Thyroid gland (tissue), 4 donors: ENCODE results near the gene SORL1. TPM values are rescaled to one million over a fixed set of nuclear protein-coding genes. Genes with fewer than 3 reads are reported as not detected.
"Not testable (repeated sequence)": the region's sequence is repeated elsewhere in the genome, so short reads cannot be mapped to it uniquely, and the experiment has no call there.

Experiments used
- DNase-seq, 2 donors: peaks; one replicate each; pipeline ENCODE4 v3.0.0-alpha.2; 2019
- H3K27ac ChIP-seq, 3 donors: fragments of 200-600 bp; sonication (generic); 1 replicate in 2 of 3; 2 replicates in 1 of 3; pipeline ENCODE4 v1.5.1; 2016 to 2019; ENCODE audit warnings: mild to moderate bottlenecking in 1 of 3, moderate library complexity in 1 of 3
- H3K27me3 ChIP-seq: fragments of 200-600 bp; sonication (generic); one replicate; pipeline ENCODE4 v1.5.1; 2019
- H3K36me3 ChIP-seq, 2 donors: fragments of 200-600 bp; sonication (generic); one replicate each; pipeline ENCODE4 v1.5.1; 2016 to 2019
- H3K4me1 ChIP-seq, 2 donors: fragments of 200-600 bp; sonication (generic); one replicate each; pipeline ENCODE4 v1.5.1; 2017 to 2019
- H3K4me3 ChIP-seq, 3 donors: fragments of 200-600 bp; sonication (generic); replicated peaks in 1 of 3; 1 replicate in 2 of 3; 2 replicates in 1 of 3; pipeline ENCODE4 v1.5.1; 2016; ENCODE audit warnings: mild to moderate bottlenecking in 1 of 3
- H3K9me3 ChIP-seq: fragments of 200-600 bp; sonication (generic); one replicate; pipeline ENCODE4 v1.5.1; 2017
- POLR2A ChIP-seq, 2 donors: fragments of 450-650 bp; IDR thresholded peaks; one replicate each; pipeline ENCODE4 v1.6.1; 2017; ENCODE audit warnings: antibody characterized with exemption in 2 of 2, mild to moderate bottlenecking in 2 of 2, moderate library complexity in 1 of 2
- WGBS, 2 donors: methylation state at CpG; one replicate each; pipeline ENCODE4 v1.1.5; 2017; 5-methylcytosine and 5-hydroxymethylcytosine counted together
- intact Hi-C: fragments of 100-400 bp; cut with DNase I; formaldehyde crosslinking; loops from one replicate; pipeline ENCODE4 v1.15.1; 2023
- total RNA-seq, 4 donors: library from RNA; depleted of rRNA; stranded (reverse); fragments of >200 nt; gene quantifications; one replicate each; pipeline ENCODE4 v1.2.3, GENCODE V29; 2016
- TF ChIP-seq, protein P1 (sequence below), 6 experiments: fragments of 200-600 bp in 3 of 6; fragments of 450-650 bp in 3 of 6; sonication (generic) in 3 of 6; IDR thresholded peaks; one replicate each; pipeline ENCODE4 v1.5.1; 2016 to 2019; ENCODE audit warnings: antibody characterized with exemption in 6 of 6, mild to moderate bottlenecking in 2 of 6, inconsistent platforms in 1 of 6, moderate library complexity in 1 of 6

Gene SORL1
- total RNA-seq, 4 donors from 2014 or later = 19.6 to 73.8 (median 53.6) TPM

DNA sequence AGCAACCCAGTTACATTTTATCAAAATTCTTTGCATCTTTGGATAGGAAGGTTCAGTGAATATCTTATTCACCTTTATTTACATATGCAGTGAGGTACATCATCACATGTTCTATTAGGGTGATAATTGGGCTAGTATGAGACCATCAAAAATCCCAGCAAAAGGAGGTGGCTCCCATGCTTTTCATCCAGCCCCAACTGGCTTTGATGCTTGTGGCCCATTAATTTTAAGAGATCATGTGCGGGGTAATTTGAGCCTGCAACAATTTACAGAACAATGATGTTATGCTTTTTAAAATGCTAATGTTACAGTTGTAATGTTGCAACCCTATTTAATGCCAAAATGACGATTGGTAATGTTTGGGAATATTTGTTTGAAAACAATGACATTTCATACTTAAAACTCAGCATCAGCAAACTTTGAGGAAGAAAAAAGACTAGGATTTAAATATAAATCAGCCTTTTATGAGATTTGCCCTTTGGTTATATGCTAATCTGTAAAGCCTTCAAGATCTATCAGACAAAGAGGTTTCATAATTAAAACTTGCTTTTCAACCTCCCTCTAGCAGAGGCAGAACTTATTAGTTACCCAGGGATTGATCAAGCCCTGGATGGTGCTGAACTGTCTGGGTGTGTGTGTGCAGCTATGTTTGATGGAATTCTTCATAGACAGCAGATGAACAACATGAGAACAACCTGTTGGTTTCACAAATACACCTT lies 184.1 kb downstream of the SORL1 start:
- Histone ChIP-seq H3K27ac (no peak overlapping the region), H3K4me1 (no peaks in the 10 kb centered on the region), H3K27me3 (no peaks in the 10 kb centered on the region), H3K36me3 (no peaks in the 10 kb centered on the region), H3K9me3 (no peaks in the 10 kb centered on the region), H3K4me3 (no peak overlapping the region)
- intact Hi-C loops = no loop called here
- TF ChIP-seq, protein P1, sequence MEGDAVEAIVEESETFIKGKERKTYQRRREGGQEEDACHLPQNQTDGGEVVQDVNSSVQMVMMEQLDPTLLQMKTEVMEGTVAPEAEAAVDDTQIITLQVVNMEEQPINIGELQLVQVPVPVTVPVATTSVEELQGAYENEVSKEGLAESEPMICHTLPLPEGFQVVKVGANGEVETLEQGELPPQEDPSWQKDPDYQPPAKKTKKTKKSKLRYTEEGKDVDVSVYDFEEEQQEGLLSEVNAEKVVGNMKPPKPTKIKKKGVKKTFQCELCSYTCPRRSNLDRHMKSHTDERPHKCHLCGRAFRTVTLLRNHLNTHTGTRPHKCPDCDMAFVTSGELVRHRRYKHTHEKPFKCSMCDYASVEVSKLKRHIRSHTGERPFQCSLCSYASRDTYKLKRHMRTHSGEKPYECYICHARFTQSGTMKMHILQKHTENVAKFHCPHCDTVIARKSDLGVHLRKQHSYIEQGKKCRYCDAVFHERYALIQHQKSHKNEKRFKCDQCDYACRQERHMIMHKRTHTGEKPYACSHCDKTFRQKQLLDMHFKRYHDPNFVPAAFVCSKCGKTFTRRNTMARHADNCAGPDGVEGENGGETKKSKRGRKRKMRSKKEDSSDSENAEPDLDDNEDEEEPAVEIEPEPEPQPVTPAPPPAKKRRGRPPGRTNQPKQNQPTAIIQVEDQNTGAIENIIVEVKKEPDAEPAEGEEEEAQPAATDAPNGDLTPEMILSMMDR (IDR thresholded peaks at IDR 0.05) = no peak
- TF ChIP-seq POLR2A (IDR thresholded peaks at IDR 0.05) = no peak
- DNase-seq = no peak
- WGBS, 2 donors = 73 to 88% methylated on average over 2 of the region's 2 CpGs

DNA sequence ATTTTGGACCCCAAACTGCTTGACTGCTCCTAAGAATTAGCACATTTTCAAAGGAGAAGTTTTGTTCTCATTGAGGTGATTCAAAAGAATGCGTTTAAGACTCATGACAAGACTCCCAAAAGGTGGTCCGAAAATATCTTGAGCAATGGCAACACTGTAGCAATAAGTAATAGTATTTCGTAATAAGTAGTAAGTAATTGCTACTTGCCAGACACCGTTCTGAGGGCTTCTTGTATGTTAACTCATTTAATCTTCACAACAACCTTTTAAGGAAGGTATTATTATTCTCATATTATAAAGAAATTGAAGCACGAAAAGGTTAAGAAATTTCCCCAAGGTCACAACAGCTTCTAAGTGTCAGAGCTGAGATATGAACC lies 184.7 kb downstream of the SORL1 start:
- H3K4me3 ChIP-seq = no peak overlapping the region
- 91% methylated on average over 5 of the region's 5 CpGs for WGBS, 2 donors
- no peaks in the 10 kb centered on the region for H3K9me3 ChIP-seq
- TF ChIP-seq, protein P1 (IDR thresholded peaks at IDR 0.05) = no peak
- TF ChIP-seq POLR2A (IDR thresholded peaks at IDR 0.05) = no peak
- H3K27ac ChIP-seq = no peak overlapping the region
- H3K27me3 ChIP-seq = no peaks in the 10 kb centered on the region
- H3K4me1 ChIP-seq = no peaks in the 10 kb centered on the region
- intact Hi-C loops = no loop called here
- DNase-seq = no peak
- no peaks in the 10 kb centered on the region for H3K36me3 ChIP-seq

DNA sequence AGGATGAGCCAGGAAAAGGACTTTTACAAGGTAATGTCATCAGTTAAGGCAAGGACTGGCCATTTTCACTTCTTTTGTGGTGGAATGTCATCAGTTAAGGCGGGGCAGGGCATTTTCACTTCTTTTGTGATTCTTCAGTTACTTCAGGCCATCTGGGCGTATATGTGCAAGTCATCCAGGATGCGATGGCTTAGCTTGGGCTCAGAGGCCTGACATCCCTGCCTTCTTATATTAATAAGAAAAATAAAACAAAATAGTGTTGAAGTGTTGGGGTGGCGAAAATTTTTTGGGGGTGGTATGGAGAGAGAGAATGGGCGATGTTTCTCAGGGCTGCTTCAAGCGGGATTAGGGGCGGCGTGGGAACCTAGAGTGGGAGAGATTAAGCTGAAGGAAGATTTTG lies 185.5 kb downstream of the SORL1 start:
- H3K4me3 ChIP-seq, H3K27ac ChIP-seq, H3K4me1 ChIP-seq, H3K9me3 ChIP-seq, DNase-seq, intact Hi-C loops, H3K36me3 ChIP-seq, H3K27me3 ChIP-seq: not testable (repeated sequence)
- WGBS, 2 donors = 94 to 97% methylated on average over 8 of the region's 8 CpGs

DNA sequence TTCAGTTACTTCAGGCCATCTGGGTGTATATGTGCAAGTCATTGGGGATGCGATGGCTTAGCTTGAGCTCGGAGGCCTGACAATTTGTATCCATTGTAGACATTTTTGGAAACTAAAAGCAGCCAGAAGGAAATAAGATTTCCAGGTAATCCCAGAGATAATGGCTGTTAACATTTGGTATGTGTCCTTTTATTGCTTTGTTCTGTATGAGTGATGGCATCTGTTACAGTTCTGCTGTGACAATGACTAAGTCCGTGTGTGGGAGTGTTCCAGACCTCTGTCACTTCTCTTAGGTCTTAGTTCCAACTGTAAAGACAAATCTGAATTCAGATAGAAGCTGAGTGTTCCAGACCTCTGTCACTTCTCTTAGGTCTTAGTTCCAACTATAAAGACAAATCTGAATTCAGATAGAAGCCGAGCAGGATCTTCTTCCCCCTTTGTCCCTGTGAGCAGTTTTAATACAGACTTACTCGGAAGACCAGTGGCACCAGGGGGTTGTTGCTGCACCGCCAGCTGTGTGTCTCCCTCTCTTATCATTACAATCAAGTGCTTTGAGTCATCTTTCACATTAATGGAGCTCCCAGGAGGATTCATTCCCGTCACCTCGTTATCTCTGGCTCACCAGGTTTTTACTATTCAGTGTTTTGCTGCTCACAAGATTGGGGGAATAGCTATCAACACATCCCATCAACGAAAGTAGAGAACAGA lies 191.5 kb downstream of the SORL1 start:
- H3K36me3 ChIP-seq = no peaks in the 10 kb centered on the region
- no peaks in the 10 kb centered on the region for H3K9me3 ChIP-seq
- WGBS, 2 donors = 71 to 82% methylated on average over 9 of the region's 9 CpGs
- H3K27ac ChIP-seq = no peak overlapping the region
- DNase-seq = no peak
- H3K4me1 ChIP-seq = no peaks in the 10 kb centered on the region
- TF ChIP-seq POLR2A (IDR thresholded peaks at IDR 0.05) = no peak
- TF ChIP-seq, protein P1 (IDR thresholded peaks at IDR 0.05) = no peak
- intact Hi-C loops = no loop called here
- no peaks in the 10 kb centered on the region for H3K27me3 ChIP-seq
- H3K4me3 ChIP-seq = no peak overlapping the region

DNA sequence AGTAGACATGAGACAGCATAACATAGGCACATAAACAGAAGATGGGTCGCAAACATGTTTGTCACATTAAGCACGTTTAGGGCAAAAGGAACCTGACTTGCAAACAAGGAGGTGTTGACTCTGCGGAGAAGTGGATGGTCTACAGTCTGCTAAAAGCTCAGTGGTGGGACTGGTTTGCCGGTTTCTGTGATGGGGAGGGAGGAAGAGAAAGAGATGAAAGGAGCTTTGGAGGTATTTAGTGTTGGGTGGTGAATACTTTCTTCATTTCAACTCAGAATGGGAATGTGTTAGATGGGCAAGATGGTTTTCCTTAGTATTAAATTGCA lies 192.0 kb downstream of the SORL1 start:
- DNase-seq = no peak
- no peaks in the 10 kb centered on the region for H3K36me3 ChIP-seq
- H3K4me3 ChIP-seq = no peak overlapping the region
- TF ChIP-seq, protein P1 (IDR thresholded peaks at IDR 0.05) = no peak
- no peak for TF ChIP-seq POLR2A (IDR thresholded peaks at IDR 0.05)
- no peaks in the 10 kb centered on the region for H3K27me3 ChIP-seq
- H3K27ac ChIP-seq = no peak overlapping the region
- no peaks in the 10 kb centered on the region for H3K9me3 ChIP-seq
- intact Hi-C loops = no loop called here
- H3K4me1 ChIP-seq = no peaks in the 10 kb centered on the region
- 58 to 69% methylated on average over 4 of the region's 4 CpGs for WGBS, 2 donors
